Suprapubic skin (tissue), 4 donors: Measurements from ENCODE around the gene TMED10. TPM values are rescaled to one million over a fixed set of nuclear protein-coding genes. Genes with fewer than 3 reads are reported as not detected.
A peak's percentile ranks its signal among the peaks of the same experiment; 100 is the strongest.
"Not testable (repeated sequence)": the region's sequence is repeated elsewhere in the genome, so short reads cannot be mapped to it uniquely, and the experiment has no call there.

Experiments
- DNase-seq, 2 donors: peaks; one replicate each; pipeline ENCODE4 v3.0.0-alpha.2; 2019; ENCODE audit warnings: low spot score in 2 of 2
- H3K27ac ChIP-seq: fragments of 200-600 bp; sonication (generic); one replicate; pipeline ENCODE4 v1.5.1; 2019
- H3K27me3 ChIP-seq: fragments of 200-600 bp; sonication (generic); one replicate; pipeline ENCODE4 v1.5.1; 2019
- H3K36me3 ChIP-seq: fragments of 200-600 bp; sonication (generic); one replicate; pipeline ENCODE4 v1.5.1; 2019
- H3K4me1 ChIP-seq: fragments of 200-600 bp; sonication (generic); one replicate; pipeline ENCODE4 v1.5.1; 2019
- H3K4me3 ChIP-seq: fragments of 200-600 bp; sonication (generic); one replicate; pipeline ENCODE4 v1.5.1; 2019; ENCODE audit warnings: mild to moderate bottlenecking
- H3K9me3 ChIP-seq: fragments of 200-600 bp; sonication (generic); one replicate; pipeline ENCODE4 v1.5.1; 2019
- CTCF ChIP-seq, 2 donors: fragments of 200-600 bp in 1 of 2; fragments of 450-650 bp in 1 of 2; sonication (generic) in 1 of 2; IDR thresholded peaks; one replicate each; pipeline ENCODE4 v1.5.1; 2016 to 2019; ENCODE audit warnings: antibody characterized with exemption in 2 of 2, mild to moderate bottlenecking in 1 of 2, moderate library complexity in 1 of 2
- EP300 ChIP-seq: sonication (generic); formaldehyde crosslinking; IDR thresholded peaks from one replicate; pipeline ENCODE4 v1.6.1; 2017; ENCODE audit warnings: antibody characterized with exemption
- POLR2A ChIP-seq, 2 donors: fragments of 450-650 bp; IDR thresholded peaks; one replicate each; pipeline ENCODE4 v1.6.1; 2017; ENCODE audit warnings: antibody characterized with exemption in 2 of 2, mild to moderate bottlenecking in 2 of 2, moderate library complexity in 2 of 2
- POLR2AphosphoS5 ChIP-seq, 3 donors: sonication (generic); formaldehyde crosslinking; IDR thresholded peaks; one replicate each; pipeline ENCODE4 v1.6.1; 2017; ENCODE audit warnings: antibody characterized with exemption in 3 of 3
- WGBS: methylation state at CpG from one replicate; pipeline ENCODE4 v1.1.5; 2018; 5-methylcytosine and 5-hydroxymethylcytosine counted together
- total RNA-seq, 4 donors: library from RNA; depleted of rRNA; stranded (reverse); fragments of >200 nt; gene quantifications; one replicate each; pipeline ENCODE4 v1.1.0, GENCODE V29; 2016

TMED10 gene
- total RNA-seq, 4 donors from 2014 or later = 123 to 235 (median 198) TPM

GRCh38 chr14:75182821-75183220 is 6.4 kb upstream of the TMED10 start:
- H3K27ac ChIP-seq = peak overlapping the region; percentile 48
- H3K9me3 ChIP-seq = no peaks in the 10 kb centered on the region
- DNase-seq = no peak
- no peak overlapping the region for H3K4me3 ChIP-seq
- H3K36me3 ChIP-seq = no peaks in the 10 kb centered on the region
- TF ChIP-seq POLR2A (IDR thresholded peaks at IDR 0.05) = no peak
- no peak for TF ChIP-seq CTCF (IDR thresholded peaks at IDR 0.05)
- TF ChIP-seq POLR2AphosphoS5 (IDR thresholded peaks at IDR 0.05) = no peak
- TF ChIP-seq EP300 = no peak
- no peaks in the 10 kb centered on the region for H3K27me3 ChIP-seq
- H3K4me1 ChIP-seq = peaks cover 12% of the 10 kb centered on the region
- WGBS = 64% methylated on average over 1 of the region's 1 CpG

- not testable (repeated sequence) for DNase-seq, H3K27me3 ChIP-seq, H3K4me3 ChIP-seq, H3K9me3 ChIP-seq, H3K36me3 ChIP-seq
- peak overlapping the region; percentile 48 for H3K27ac ChIP-seq
- peaks cover 12% of the 10 kb centered on the region for H3K4me1 ChIP-seq
- WGBS = 91% methylated on average over 11 of the region's 11 CpGs
Measured at GRCh38 chr14:75182163-75182562, 5.8 kb upstream of the TMED10 start.

- 92% methylated on average over 1 of the region's 1 CpG for WGBS
- H3K9me3 ChIP-seq = no peaks in the 10 kb centered on the region
- no peak for TF ChIP-seq POLR2A (IDR thresholded peaks at IDR 0.05)
- no peak for TF ChIP-seq POLR2AphosphoS5 (IDR thresholded peaks at IDR 0.05)
- TF ChIP-seq CTCF (IDR thresholded peaks at IDR 0.05) = no peak
- no peak for TF ChIP-seq EP300
- no peaks in the 10 kb centered on the region for H3K27me3 ChIP-seq
- DNase-seq = no peak
- no peak overlapping the region for H3K27ac ChIP-seq
- no peak overlapping the region for H3K4me3 ChIP-seq
- peaks cover 12% of the 10 kb centered on the region for H3K4me1 ChIP-seq
- H3K36me3 ChIP-seq = no peaks in the 10 kb centered on the region
Measured at GRCh38 chr14:75181293-75182062, 5.1 kb upstream of the TMED10 start.

GRCh38 chr14:75175677-75176141 is 703 bp downstream of the TMED10 start:
- no peak for DNase-seq
- H3K4me3 ChIP-seq = peak overlapping the region; percentile 83
- H3K27ac ChIP-seq = peak overlapping the region; percentile 99
- TF ChIP-seq CTCF (IDR thresholded peaks at IDR 0.05) (no peak), POLR2A (IDR thresholded peaks at IDR 0.05) (no peak), EP300 (no peak), POLR2AphosphoS5 (IDR thresholded peaks at IDR 0.05) (no peak)
- peaks cover 46% of the 10 kb centered on the region for H3K4me1 ChIP-seq
- no peaks in the 10 kb centered on the region for H3K9me3 ChIP-seq
- 7% methylated on average over 10 of the region's 10 CpGs for WGBS
- no peaks in the 10 kb centered on the region for H3K36me3 ChIP-seq
- H3K27me3 ChIP-seq = no peaks in the 10 kb centered on the region

- Histone ChIP-seq H3K9me3 (no peaks in the 10 kb centered on the region), H3K4me3 (no peak overlapping the region), H3K27ac (no peak overlapping the region), H3K36me3 (no peaks in the 10 kb centered on the region), H3K4me1 (peaks cover 56% of the 10 kb centered on the region), H3K27me3 (no peaks in the 10 kb centered on the region)
- 42% methylated on average over 2 of the region's 2 CpGs for WGBS
- no peak for DNase-seq
- TF ChIP-seq CTCF (IDR thresholded peaks at IDR 0.05) (no peak), POLR2A (IDR thresholded peaks at IDR 0.05) (no peak), EP300 (no peak), POLR2AphosphoS5 (IDR thresholded peaks at IDR 0.05) (no peak)
Measured at GRCh38 chr14:75174066-75174465, 2.3 kb downstream of the TMED10 start.
